Measurements from ENCODE around the gene GIMD1. TPM values are rescaled to one million over a fixed set of nuclear protein-coding genes. Genes with fewer than 3 reads are reported as not detected.

GIMD1 gene
- total and polyA plus RNA-seq, 9 of the 15 experiments (the other 6 are each of a cell fraction or from before 2014, with no cell fraction given): not detected

DNA sequence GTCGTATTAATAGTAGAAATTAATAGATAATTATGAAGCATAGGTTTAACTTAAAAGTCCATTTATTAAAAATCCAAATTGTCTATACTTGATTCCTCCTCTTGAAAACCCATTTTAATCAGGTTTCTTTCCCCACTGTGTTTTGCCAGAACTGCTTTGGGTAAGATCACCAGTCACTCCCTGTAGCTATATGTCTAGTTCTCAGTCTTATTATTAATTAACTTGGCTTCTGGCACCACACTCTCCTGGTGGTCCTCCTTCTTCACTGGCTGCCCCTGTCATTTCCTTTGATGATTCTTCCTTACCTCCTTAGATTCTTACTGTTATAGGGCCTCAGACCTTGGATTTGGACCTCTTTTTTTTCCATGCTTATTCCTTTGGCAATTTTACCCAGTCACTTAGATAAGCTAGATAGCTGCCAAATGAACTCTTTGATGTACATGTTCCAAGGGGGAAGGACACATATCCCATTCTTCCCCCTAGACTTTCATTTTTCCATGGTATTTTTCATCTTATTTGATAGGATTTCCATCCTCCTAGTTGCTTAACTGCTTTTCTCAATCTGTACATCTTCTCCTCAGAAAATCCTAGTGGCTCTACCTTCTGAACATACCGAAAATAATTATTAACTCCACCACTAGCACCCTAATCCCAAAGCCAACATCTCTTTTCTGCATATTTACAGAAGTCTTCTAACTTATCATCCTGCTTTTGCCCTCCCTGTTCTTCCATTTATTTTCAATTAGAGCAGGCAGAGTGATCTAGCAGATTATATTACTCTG, 24.5 kb downstream of the GIMD1 start (continued):
- TF ChIP-seq UBTF (IDR thresholded peaks at IDR 0.05; ENCODE audit: borderline replicate concordance in 1 of 2, low read depth in 2 of 2, low read length in 2 of 2) (no peak), EP400 (IDR thresholded peaks at IDR 0.05) (no peak), ZNF398 (CRISPR knock-in tag; IDR thresholded peaks at IDR 0.05) (no peak), NFIC (IDR thresholded peaks at IDR 0.05) (no peak), TRIM25 (IDR thresholded peaks at IDR 0.05; ENCODE audit: borderline replicate concordance) (no peak), ETS2 (tag; IDR thresholded peaks at IDR 0.05; ENCODE audit: borderline replicate concordance, poor library complexity, severe bottlenecking) (no peak)
- TF ChIP-seq, protein P1, sequence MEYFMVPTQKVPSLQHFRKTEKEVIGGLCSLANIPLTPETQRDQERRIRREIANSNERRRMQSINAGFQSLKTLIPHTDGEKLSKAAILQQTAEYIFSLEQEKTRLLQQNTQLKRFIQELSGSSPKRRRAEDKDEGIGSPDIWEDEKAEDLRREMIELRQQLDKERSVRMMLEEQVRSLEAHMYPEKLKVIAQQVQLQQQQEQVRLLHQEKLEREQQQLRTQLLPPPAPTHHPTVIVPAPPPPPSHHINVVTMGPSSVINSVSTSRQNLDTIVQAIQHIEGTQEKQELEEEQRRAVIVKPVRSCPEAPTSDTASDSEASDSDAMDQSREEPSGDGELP (CRISPR knock-in tag; IDR thresholded peaks at IDR 0.05; ENCODE audit: borderline replicate concordance): no peak
- TF ChIP-seq, protein P2, sequence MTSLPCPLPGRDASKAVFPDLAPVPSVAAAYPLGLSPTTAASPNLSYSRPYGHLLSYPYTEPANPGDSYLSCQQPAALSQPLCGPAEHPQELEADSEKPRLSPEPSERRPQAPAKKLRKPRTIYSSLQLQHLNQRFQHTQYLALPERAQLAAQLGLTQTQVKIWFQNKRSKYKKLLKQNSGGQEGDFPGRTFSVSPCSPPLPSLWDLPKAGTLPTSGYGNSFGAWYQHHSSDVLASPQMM (CRISPR knock-in tag; IDR thresholded peaks at IDR 0.05): no peak

Data from K562 (cell line).